B cell (primary cell): ENCODE data around the gene G6PD. TPM values are rescaled to one million over a fixed set of nuclear protein-coding genes. Genes with fewer than 3 reads are reported as not detected.

Source experiments
- ATAC-seq: fragments of 200-7000 bp; cut with Tn5 transposase; one replicate; pipeline ENCODE4 v1.10.0; 2021; ENCODE audit warnings: low read depth, mild to moderate bottlenecking, moderate number of reproducible peaks, moderate library complexity
- CTCF ChIA-PET: fragments of 350-600 bp; sonication (Branson Sonifier 250); formaldehyde crosslinking; loops from one replicate; lab custom pipeline; 2021; ENCODE audit warnings: antibody characterized with exemption, inconsistent platforms; lab: Charles Lee
- POLR2A ChIA-PET: fragments of 350-600 bp; sonication (Branson Sonifier 250); formaldehyde crosslinking; loops from one replicate; lab custom pipeline; 2021; ENCODE audit warnings: antibody characterized with exemption; lab: Charles Lee
- DNase-seq: peaks from one replicate; pipeline ENCODE4 v3.0.0; 2013
- H2AFZ ChIP-seq: 2 replicates; pipeline ENCODE4 v1.6.1; 2012; ENCODE audit warnings: mild to moderate bottlenecking, low read depth, low read length; ENCODE audit not compliant: insufficient read depth, poor library complexity, severe bottlenecking
- H3K27ac ChIP-seq, 2 donors: 1 replicate in 1 of 2; 2 replicates in 1 of 2; pipeline ENCODE4 v1.5.1; 2012 to 2013; ENCODE audit warnings: low read length in 2 of 2, mild to moderate bottlenecking in 2 of 2, moderate library complexity in 1 of 2
- H3K27me3 ChIP-seq, 4 experiments: fragments of 200-600 bp in 1 of 4; sonication (generic) in 1 of 4; replicated peaks in 1 of 4; 1 replicate in 2 of 4; 2 replicates in 2 of 4; pipeline versions ENCODE4 v1.6.1 to v1.7.0; 2013 to 2016; ENCODE audit warnings: low read length in 3 of 4, mild to moderate bottlenecking in 2 of 4, mixed read lengths in 1 of 4, moderate library complexity in 1 of 4; ENCODE audit not compliant: insufficient read depth in 4 of 4, control insufficient read depth in 3 of 4; ENCODE audit errors: control extremely low read depth in 1 of 4
- H3K36me3 ChIP-seq, 2 experiments: replicated peaks in 1 of 2; 1 replicate in 1 of 2; 2 replicates in 1 of 2; pipeline versions ENCODE4 v1.6.1 to v1.7.1; 2013; ENCODE audit warnings: low read length in 1 of 2; ENCODE audit not compliant: insufficient read depth in 2 of 2, control insufficient read depth in 1 of 2; ENCODE audit errors: control extremely low read depth in 1 of 2, extremely low read depth in 1 of 2
- H3K4me1 ChIP-seq, 2 donors: fragments of 200-600 bp in 1 of 2; sonication (generic) in 1 of 2; 1 replicate in 1 of 2; 2 replicates in 1 of 2; pipeline versions ENCODE4 v1.5.1 to v1.6.1; 2013 to 2017; ENCODE audit warnings: low read length in 2 of 2; ENCODE audit not compliant: control insufficient read depth in 2 of 2, insufficient read depth in 2 of 2
- H3K4me2 ChIP-seq: replicated peaks from 2 replicates; pipeline ENCODE3; 2012; ENCODE audit warnings: mild to moderate bottlenecking, low read depth, low read length; ENCODE audit not compliant: poor library complexity, severe bottlenecking
- H3K4me3 ChIP-seq, 5 experiments: fragments of 200-600 bp in 1 of 5; sonication (generic) in 1 of 5; 1 replicate in 3 of 5; 2 replicates in 2 of 5; pipeline versions ENCODE4 v1.5.1 to v1.7.0; 2011 to 2016; ENCODE audit warnings: low read length in 4 of 5, mild to moderate bottlenecking in 4 of 5, low read depth in 2 of 5, control low read depth in 1 of 5, moderate library complexity in 1 of 5; ENCODE audit not compliant: insufficient read depth in 1 of 5; ENCODE audit errors: control extremely low read depth in 1 of 5, extremely low read depth in 1 of 5
- H3K79me2 ChIP-seq: fragments of 200-600 bp; sonication (generic); one replicate; pipeline ENCODE4 v1.6.0; 2016; ENCODE audit warnings: low read length; ENCODE audit not compliant: control insufficient read depth, insufficient read depth
- H3K9ac ChIP-seq: fragments of 200-600 bp; sonication (generic); 2 replicates; pipeline ENCODE4 v1.6.1; 2017; ENCODE audit warnings: mild to moderate bottlenecking, low read length, moderate library complexity
- H3K9me3 ChIP-seq, 3 donors: one replicate each; pipeline versions ENCODE4 v1.6.1 to v1.7.1; 2013; ENCODE audit warnings: low read length in 2 of 3; ENCODE audit not compliant: control insufficient read depth in 2 of 3, insufficient read depth in 1 of 3; ENCODE audit errors: control extremely low read depth in 1 of 3
- H4K20me1 ChIP-seq: 2 replicates; pipeline ENCODE4 v1.6.0; 2012; ENCODE audit warnings: mild to moderate bottlenecking, low read length; ENCODE audit not compliant: insufficient read depth, control insufficient read depth, poor library complexity, severe bottlenecking
- H3K27ac Mint-ChIP-seq: one replicate; pipeline ENCODE4 v1.8.0; 2021; ENCODE audit warnings: mixed read lengths
- H3K27me3 Mint-ChIP-seq: one replicate; pipeline ENCODE4 v1.8.0; 2021; ENCODE audit warnings: mixed read lengths
- H3K4me1 Mint-ChIP-seq: one replicate; pipeline ENCODE4 v1.8.0; 2021; ENCODE audit warnings: mixed read lengths
- H3K4me3 Mint-ChIP-seq: one replicate; pipeline ENCODE4 v1.8.0; 2021; ENCODE audit warnings: mixed read lengths
- H3K9me3 Mint-ChIP-seq: one replicate; pipeline ENCODE4 v1.8.0; 2022; ENCODE audit warnings: mixed read lengths; ENCODE audit not compliant: insufficient read depth
- CTCF ChIP-seq: fragments of 200-600 bp; IDR thresholded peaks from one replicate; pipeline ENCODE4 v1.8.0; 2022; ENCODE audit warnings: antibody characterized with exemption, mild to moderate bottlenecking
- EZH2 ChIP-seq: IDR thresholded peaks from 2 replicates; pipeline ENCODE4 v1.6.1; 2012; ENCODE audit warnings: borderline replicate concordance, low read depth, mild to moderate bottlenecking, moderate library complexity, low read length; ENCODE audit not compliant: insufficient read depth, poor library complexity, severe bottlenecking
- WGBS: methylation state at CpG from one replicate; pipeline ENCODE4 v1.1.5; 2013; ENCODE audit warnings: missing lambda C conversion rate; ENCODE audit not compliant: insufficient coverage; 5-methylcytosine and 5-hydroxymethylcytosine counted together
- intact Hi-C: fragments of 100-400 bp; cut with micrococcal nuclease; formaldehyde crosslinking; loops from one replicate; pipeline ENCODE4 v1.10.0; 2022
- polyA plus RNA-seq: library from polyadenylated mRNA; depleted of rRNA; stranded (reverse); fragments of >200 nt; gene quantifications from 2 replicates; pipeline ENCODE4 v1.2.3, GENCODE V29; 2012
- total RNA-seq, 2 donors: library from RNA; stranded (reverse); fragments of 120-200 nt in 1 of 2; gene quantifications; 1 replicate in 1 of 2; 2 replicates in 1 of 2; pipeline versions ENCODE4 v1.2.3 to v1.2.4, GENCODE V29; 2013 to 2022

G6PD gene
- total and polyA plus RNA-seq, 2 donors (not counting 1 experiment from before 2014, with no cell fraction given), result 61.2 to 64.4 TPM

- TF ChIP-seq CTCF (no peak), EZH2 (no peak)
- Histone ChIP-seq H3K9ac (no peak overlapping the region), H3K4me1 (peaks cover 20 to 48% of the 10 kb centered on the region in 2 donors), H2AFZ (no peak overlapping the region), H3K27ac (no peak overlapping the region), H4K20me1 (peaks cover 5% of the 10 kb centered on the region), H3K79me2 (peaks cover 31% of the 10 kb centered on the region), H3K4me2 (peak overlapping the region; percentile 72), H3K27me3 (no peaks in the 10 kb centered on the region), H3K9me3 (no peaks in the 10 kb centered on the region), H3K36me3 (peaks cover 0 to 4% of the 10 kb centered on the region in 2 experiments), H3K4me3 (peak overlapping the region in 4 of 5 experiments; percentile 38 to 82 (median 62))
- Mint-ChIP-seq H3K4me1 (peaks cover 45% of the 10 kb centered on the region), H3K27me3 (no peaks in the 10 kb centered on the region), H3K9me3 (no peaks in the 10 kb centered on the region), H3K27ac (peak overlapping the region; percentile 73), H3K4me3 (peak overlapping the region; percentile 79)
- DNase-seq, result peak; percentile 25
- ChIA-PET CTCF (interaction anchor here (1.1 kb wide), 1 partner anchor 19 kb away, joined by 3 read pairs; no protein-coding TSS in a partner anchor), POLR2A (interaction anchor here (0.6 kb wide), 1 partner anchor 140 kb away, joined by 4 read pairs; no protein-coding TSS in a partner anchor)
- WGBS, result 100% methylated on average over 1 of the region's 17 CpGs
- intact Hi-C loops, result no loop called here
- ATAC-seq, result no peak
Measured at GRCh38 chrX:154545673-154546274, 872 bp downstream of the G6PD start.

GRCh38 chrX:154542723-154543424 is 3.8 kb downstream of the G6PD start:
- peaks cover 4% of the 10 kb centered on the region for H3K79me2 ChIP-seq
- DNase-seq (peak; percentile 58), ATAC-seq (no peak)
- H4K20me1 ChIP-seq, result peaks cover 1% of the 10 kb centered on the region
- Mint-ChIP-seq H3K27me3 (no peaks in the 10 kb centered on the region), H3K9me3 (no peaks in the 10 kb centered on the region), H3K27ac (peak overlapping the region; percentile 84), H3K4me1 (peaks cover 26% of the 10 kb centered on the region), H3K4me3 (peak overlapping the region; percentile 75)
- peaks cover 20 to 41% of the 10 kb centered on the region in 2 donors for H3K4me1 ChIP-seq
- intact Hi-C loops, result no loop called here
- H3K27me3 ChIP-seq, result no peaks in the 10 kb centered on the region
- TF ChIP-seq CTCF, result no peak
- no peak for TF ChIP-seq EZH2
- peak overlapping the region; percentile 56 for H2AFZ ChIP-seq
- H3K27ac ChIP-seq, result peak overlapping the region; percentile 62 to 67
- 14% methylated on average over 15 of the region's 20 CpGs for WGBS
- H3K9ac ChIP-seq, result no peak overlapping the region
- peak overlapping the region; percentile 67 for H3K4me2 ChIP-seq
- H3K9me3 ChIP-seq, result no peaks in the 10 kb centered on the region
- no peaks in the 10 kb centered on the region for H3K36me3 ChIP-seq
- ChIA-PET CTCF (interaction anchor here (1.0 to 1.2 kb wide), 3 partner anchors 8 to 170 kb away, joined by 3 to 5 read pairs (median 4); no protein-coding TSS in a partner anchor), POLR2A (interaction anchor here (0.6 to 1.2 kb wide), 4 partner anchors 84 to 240 kb away, joined by 4 to 7 read pairs (median 6); partner anchors contain the start of gene RPL10)
- H3K4me3 ChIP-seq, result peak overlapping the region in 3 of 5 experiments; percentile 8 to 22 (median 17)
